ENCODE data around the gene PPM1A.

PPM1A gene

DNA sequence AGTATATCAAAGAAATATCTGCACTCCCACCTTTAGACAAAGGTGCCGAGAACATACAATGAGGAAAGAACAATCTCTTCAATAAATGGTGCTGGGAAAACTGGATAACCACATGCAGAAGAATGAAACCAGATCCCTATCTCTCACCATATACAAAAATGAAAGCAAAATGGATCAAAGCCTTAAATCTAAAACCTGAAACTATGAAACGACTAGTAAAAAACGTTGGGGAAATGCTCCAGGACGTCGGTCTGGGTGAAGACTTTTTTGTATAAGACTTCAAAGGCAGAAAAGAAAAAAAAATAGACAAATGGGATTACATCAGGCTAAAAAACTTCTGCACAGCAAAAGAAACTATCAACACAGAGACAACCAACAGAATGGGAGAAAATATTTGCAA is 83.8 kb downstream of the PPM1A start:
- no peak overlapping the region for H2BK5ac ChIP-seq (ENCODE audit: low read length)
- no peak overlapping the region for H2BK15ac ChIP-seq (ENCODE audit: low read length)
- H4K91ac ChIP-seq (ENCODE audit: low read depth, low read length, poor library complexity), result no peak overlapping the region
- no peaks in the 10 kb centered on the region for H3K79me1 ChIP-seq (ENCODE audit: low read depth, low read length)
- H3K9ac ChIP-seq (ENCODE audit: low read depth, low read length, poor library complexity), result no peak overlapping the region
- no CpG with 5 or more reads among the region's 5 CpGs for WGBS, 2 donors (ENCODE audit: extremely low coverage in 2 of 2, insufficient read length in 2 of 2, insufficient replicate concordance in 1 of 2)
- H3K4ac ChIP-seq (ENCODE audit: low read length), result no peak overlapping the region
- no peaks in the 10 kb centered on the region for H3K36me3 ChIP-seq (replicated peaks in 1 of 2; ENCODE audit: control insufficient read depth in 2 of 2, insufficient read depth in 2 of 2, low read length in 2 of 2)
- no peak overlapping the region for H3K14ac ChIP-seq (ENCODE audit: low read length)
- DNase-seq (ENCODE audit: low spot score), result no peak
- no peak overlapping the region for H3K4me3 ChIP-seq (ENCODE audit: low read length in 2 of 2)
- no peak overlapping the region for H4K8ac ChIP-seq (ENCODE audit: low read depth, low read length)
- peaks cover 2 to 7% of the 10 kb centered on the region in 2 donors for H3K4me1 ChIP-seq (ENCODE audit: control insufficient read depth in 2 of 2, insufficient read depth in 1 of 2, low read depth in 1 of 2, low read length in 2 of 2)
- H3K9me3 ChIP-seq (replicated peaks in 1 of 2; ENCODE audit: control insufficient read depth in 2 of 2, insufficient read depth in 1 of 2, low read depth in 1 of 2, low read length in 2 of 2), result no peaks in the 10 kb centered on the region
- H2BK12ac ChIP-seq (ENCODE audit: low read length), result no peak overlapping the region
- no peak overlapping the region for H3K4me2 ChIP-seq (ENCODE audit: insufficient read depth, low read length, poor library complexity, severe bottlenecking)
- H3K18ac ChIP-seq (ENCODE audit: low read length), result no peak overlapping the region
- no peak overlapping the region for H2AFZ ChIP-seq (ENCODE audit: low read length)
- no peak overlapping the region for H2AK5ac ChIP-seq (ENCODE audit: low read depth, low read length)
- H2BK120ac ChIP-seq (ENCODE audit: low read depth, low read length), result no peak overlapping the region
- no peak overlapping the region for H3K27ac ChIP-seq (replicated peaks; ENCODE audit: low read length)
- no peak overlapping the region for H3K23ac ChIP-seq (ENCODE audit: low read depth, low read length, poor library complexity)
- peaks cover 0 to 31% (median 2%) of the 10 kb centered on the region in 3 experiments for H3K27me3 ChIP-seq (ENCODE audit: control insufficient read depth in 3 of 3, insufficient read depth in 3 of 3, low read depth in 1 of 3, low read length in 3 of 3)

DNA sequence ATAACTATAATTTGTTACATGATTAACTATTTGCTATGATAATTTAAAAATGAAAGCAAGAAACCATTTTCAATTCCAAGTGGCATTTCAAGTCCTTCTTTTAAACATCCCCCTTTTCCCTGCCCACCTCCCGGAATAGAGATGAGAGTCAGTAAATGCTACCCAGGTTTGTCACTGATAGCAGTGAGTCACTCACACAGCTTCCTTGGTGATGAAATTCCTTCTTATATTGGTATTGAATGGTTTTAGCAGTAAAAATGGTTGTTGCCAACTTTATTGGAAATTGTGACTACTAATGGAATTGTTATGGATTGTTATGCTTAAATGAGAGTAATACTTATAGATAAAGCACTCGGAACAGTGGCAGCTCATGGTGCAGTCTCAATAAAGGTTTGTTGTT is 90.5 kb downstream of the PPM1A start:
- Histone ChIP-seq H3K23ac (ENCODE audit: low read depth, low read length, poor library complexity) (no peak overlapping the region), H2BK120ac (ENCODE audit: low read depth, low read length) (no peak overlapping the region), H2BK5ac (ENCODE audit: low read length) (no peak overlapping the region), H3K79me1 (ENCODE audit: low read depth, low read length) (no peaks in the 10 kb centered on the region), H3K4me3 (ENCODE audit: low read length in 2 of 2) (no peak overlapping the region), H3K27ac (replicated peaks; ENCODE audit: low read length) (no peak overlapping the region), H3K4me1 (ENCODE audit: control insufficient read depth in 2 of 2, insufficient read depth in 1 of 2, low read depth in 1 of 2, low read length in 2 of 2) (no peaks in the 10 kb centered on the region), H3K14ac (ENCODE audit: low read length) (no peak overlapping the region), H2AFZ (ENCODE audit: low read length) (no peak overlapping the region), H2BK15ac (ENCODE audit: low read length) (no peak overlapping the region), H3K18ac (ENCODE audit: low read length) (no peak overlapping the region), H2BK12ac (ENCODE audit: low read length) (no peak overlapping the region), H4K91ac (ENCODE audit: low read depth, low read length, poor library complexity) (no peak overlapping the region), H3K9me3 (replicated peaks in 1 of 2; ENCODE audit: control insufficient read depth in 2 of 2, insufficient read depth in 1 of 2, low read depth in 1 of 2, low read length in 2 of 2) (no peaks in the 10 kb centered on the region), H3K4ac (ENCODE audit: low read length) (no peak overlapping the region), H3K9ac (ENCODE audit: low read depth, low read length, poor library complexity) (no peak overlapping the region), H4K8ac (ENCODE audit: low read depth, low read length) (no peak overlapping the region), H3K27me3 (ENCODE audit: control insufficient read depth in 3 of 3, insufficient read depth in 3 of 3, low read depth in 1 of 3, low read length in 3 of 3) (peaks cover 0 to 40% (median 0%) of the 10 kb centered on the region in 3 experiments), H3K4me2 (ENCODE audit: insufficient read depth, low read length, poor library complexity, severe bottlenecking) (no peak overlapping the region), H2AK5ac (ENCODE audit: low read depth, low read length) (no peak overlapping the region), H3K36me3 (replicated peaks in 1 of 2; ENCODE audit: control insufficient read depth in 2 of 2, insufficient read depth in 2 of 2, low read length in 2 of 2) (no peaks in the 10 kb centered on the region)
- no CpG with 5 or more reads among the region's 2 CpGs for WGBS, 2 donors (ENCODE audit: extremely low coverage in 2 of 2, insufficient read length in 2 of 2, insufficient replicate concordance in 1 of 2)
- no peak for DNase-seq (ENCODE audit: low spot score)

DNA sequence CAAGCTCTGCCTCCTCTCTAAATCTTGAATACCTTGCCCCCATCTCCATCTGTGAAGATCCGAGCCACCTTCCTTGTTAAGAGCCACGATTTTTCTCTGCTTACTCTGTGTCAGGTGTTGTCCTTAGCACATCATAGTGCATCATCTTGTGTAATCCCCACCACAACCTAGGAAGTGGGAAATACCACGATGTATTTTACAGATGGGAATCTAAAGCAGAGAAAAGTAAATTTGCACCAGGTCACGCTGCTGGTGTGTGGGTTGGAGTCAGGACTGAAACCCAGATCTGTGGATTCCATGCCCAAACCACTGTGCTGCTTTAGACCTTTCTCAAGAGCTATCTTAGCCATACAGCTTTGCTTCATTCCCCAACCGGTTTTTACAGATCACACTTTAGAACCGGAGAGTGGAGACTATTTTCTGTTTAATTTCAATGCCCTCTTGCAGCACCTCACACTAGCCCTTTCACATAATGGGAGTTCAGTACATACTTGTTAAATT is 94.6 kb downstream of the PPM1A start:
- Histone ChIP-seq H3K9ac (ENCODE audit: low read depth, low read length, poor library complexity) (no peak overlapping the region), H3K14ac (ENCODE audit: low read length) (no peak overlapping the region), H3K27me3 (ENCODE audit: control insufficient read depth in 3 of 3, insufficient read depth in 3 of 3, low read depth in 1 of 3, low read length in 3 of 3) (peaks cover 0 to 65% (median 0%) of the 10 kb centered on the region in 3 experiments), H2BK120ac (ENCODE audit: low read depth, low read length) (no peak overlapping the region), H4K8ac (ENCODE audit: low read depth, low read length) (no peak overlapping the region), H2AK5ac (ENCODE audit: low read depth, low read length) (no peak overlapping the region), H2AFZ (ENCODE audit: low read length) (no peak overlapping the region), H3K23ac (ENCODE audit: low read depth, low read length, poor library complexity) (no peak overlapping the region), H2BK5ac (ENCODE audit: low read length) (no peak overlapping the region), H3K27ac (replicated peaks; ENCODE audit: low read length) (no peak overlapping the region), H2BK12ac (ENCODE audit: low read length) (no peak overlapping the region), H3K36me3 (replicated peaks in 1 of 2; ENCODE audit: control insufficient read depth in 2 of 2, insufficient read depth in 2 of 2, low read length in 2 of 2) (no peaks in the 10 kb centered on the region), H3K18ac (ENCODE audit: low read length) (no peak overlapping the region), H3K4me3 (ENCODE audit: low read length in 2 of 2) (no peak overlapping the region), H3K4me1 (ENCODE audit: control insufficient read depth in 2 of 2, insufficient read depth in 1 of 2, low read depth in 1 of 2, low read length in 2 of 2) (peaks cover 0 to 2% of the 10 kb centered on the region in 2 donors), H4K91ac (ENCODE audit: low read depth, low read length, poor library complexity) (no peak overlapping the region), H3K4me2 (ENCODE audit: insufficient read depth, low read length, poor library complexity, severe bottlenecking) (no peak overlapping the region), H2BK15ac (ENCODE audit: low read length) (no peak overlapping the region), H3K4ac (ENCODE audit: low read length) (no peak overlapping the region), H3K79me1 (ENCODE audit: low read depth, low read length) (no peaks in the 10 kb centered on the region), H3K9me3 (replicated peaks in 1 of 2; ENCODE audit: control insufficient read depth in 2 of 2, insufficient read depth in 1 of 2, low read depth in 1 of 2, low read length in 2 of 2) (no peaks in the 10 kb centered on the region)
- no CpG with 5 or more reads among the region's 6 CpGs for WGBS, 2 donors (ENCODE audit: extremely low coverage in 2 of 2, insufficient read length in 2 of 2, insufficient replicate concordance in 1 of 2)
- no peak for DNase-seq (ENCODE audit: low spot score)

DNA sequence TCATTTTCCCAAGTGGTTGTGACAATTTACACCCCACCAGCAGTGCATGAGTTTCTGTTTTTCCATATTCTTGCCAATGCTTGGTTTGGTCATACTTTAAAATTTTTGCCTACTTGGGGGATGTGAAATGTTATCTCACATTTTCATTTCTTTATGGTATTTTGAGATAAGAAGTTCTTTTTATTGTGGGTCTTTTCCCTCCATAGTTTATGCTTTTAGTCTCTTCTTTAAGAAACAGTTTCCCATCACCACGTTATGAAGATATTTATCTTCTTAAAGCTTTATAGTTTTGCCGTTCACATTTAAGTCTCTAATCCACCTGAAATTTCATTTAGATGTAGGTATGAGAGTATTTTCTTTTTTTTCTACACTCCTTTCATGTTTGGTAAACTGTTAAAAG is 95.7 kb downstream of the PPM1A start:
- no peak overlapping the region for H2AFZ ChIP-seq (ENCODE audit: low read length)
- H3K4me1 ChIP-seq (ENCODE audit: control insufficient read depth in 2 of 2, insufficient read depth in 1 of 2, low read depth in 1 of 2, low read length in 2 of 2), result peaks cover 0 to 6% of the 10 kb centered on the region in 2 donors
- H3K36me3 ChIP-seq (replicated peaks in 1 of 2; ENCODE audit: control insufficient read depth in 2 of 2, insufficient read depth in 2 of 2, low read length in 2 of 2), result no peaks in the 10 kb centered on the region
- H3K27me3 ChIP-seq (ENCODE audit: control insufficient read depth in 3 of 3, insufficient read depth in 3 of 3, low read depth in 1 of 3, low read length in 3 of 3), result peaks cover 0 to 68% (median 0%) of the 10 kb centered on the region in 3 experiments
- no peaks in the 10 kb centered on the region for H3K9me3 ChIP-seq (replicated peaks in 1 of 2; ENCODE audit: control insufficient read depth in 2 of 2, insufficient read depth in 1 of 2, low read depth in 1 of 2, low read length in 2 of 2)
- no peak overlapping the region for H3K4me3 ChIP-seq (ENCODE audit: low read length in 2 of 2)
- H3K79me1 ChIP-seq (ENCODE audit: low read depth, low read length), result no peaks in the 10 kb centered on the region
- no CpG with 5 or more reads among the region's 2 CpGs for WGBS, 2 donors (ENCODE audit: extremely low coverage in 2 of 2, insufficient read length in 2 of 2, insufficient replicate concordance in 1 of 2)
- H3K23ac ChIP-seq (ENCODE audit: low read depth, low read length, poor library complexity), result no peak overlapping the region
- H3K9ac ChIP-seq (ENCODE audit: low read depth, low read length, poor library complexity), result no peak overlapping the region
- H2BK15ac ChIP-seq (ENCODE audit: low read length), result no peak overlapping the region
- no peak overlapping the region for H2BK12ac ChIP-seq (ENCODE audit: low read length)
- H4K8ac ChIP-seq (ENCODE audit: low read depth, low read length), result no peak overlapping the region
- DNase-seq (ENCODE audit: low spot score), result no peak
- no peak overlapping the region for H3K4ac ChIP-seq (ENCODE audit: low read length)
- no peak overlapping the region for H3K4me2 ChIP-seq (ENCODE audit: insufficient read depth, low read length, poor library complexity, severe bottlenecking)
- no peak overlapping the region for H3K18ac ChIP-seq (ENCODE audit: low read length)
- H2BK120ac ChIP-seq (ENCODE audit: low read depth, low read length), result no peak overlapping the region
- no peak overlapping the region for H4K91ac ChIP-seq (ENCODE audit: low read depth, low read length, poor library complexity)
- H2BK5ac ChIP-seq (ENCODE audit: low read length), result no peak overlapping the region
- no peak overlapping the region for H3K14ac ChIP-seq (ENCODE audit: low read length)
- no peak overlapping the region for H3K27ac ChIP-seq (replicated peaks; ENCODE audit: low read length)
- no peak overlapping the region for H2AK5ac ChIP-seq (ENCODE audit: low read depth, low read length)

All from neuronal stem cell (in vitro differentiated cells).